ENCODE measurements around the gene KRT15.
A peak's percentile ranks its signal among the peaks of the same experiment; 100 is the strongest.

KRT15 gene

DNA sequence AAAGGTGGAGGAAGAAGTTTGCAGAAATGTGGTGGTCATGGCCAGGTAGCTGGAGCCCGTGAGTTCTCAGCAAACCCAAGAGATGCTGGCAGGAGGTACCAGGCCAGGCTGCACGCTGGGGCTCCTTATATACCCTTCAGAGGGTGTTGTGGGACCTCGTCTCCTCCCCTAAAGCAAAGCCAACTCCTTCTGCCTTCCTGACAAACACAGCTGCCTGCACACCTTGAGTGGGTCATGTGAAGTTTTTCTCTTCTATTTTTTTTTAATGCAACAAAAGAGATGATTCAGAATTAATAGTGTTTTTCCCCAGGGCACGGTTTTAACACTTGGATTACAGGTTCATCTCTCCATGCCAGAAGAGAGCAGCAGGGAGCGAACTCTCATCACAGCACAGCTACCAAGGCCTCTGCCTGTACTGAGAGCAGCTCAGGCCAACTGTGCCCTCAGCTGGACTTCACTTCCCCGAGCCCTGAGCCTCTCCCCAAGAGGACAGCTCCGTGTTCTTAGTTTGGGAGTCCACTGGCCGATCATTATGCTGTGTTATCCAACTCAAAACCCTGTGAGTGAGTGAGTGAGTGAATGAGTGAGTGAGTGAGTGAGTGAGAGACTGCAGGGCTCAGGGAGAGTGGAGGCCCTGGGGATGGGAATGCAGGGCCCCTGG lies at the start of gene KRT15:
Gene KRT15, minus strand, starts transcription at position 102 of the 661 bp plus-strand sequence. Its CDS starts 63 bp downstream, at position 39.
- Mint-ChIP-seq H3K4me3 (no peak within 1 kb of the TSS), H3K27me3 (no peaks in the 10 kb centered on the region), H3K4me1 (no peaks in the 10 kb centered on the region), H3K27ac (peak within 1 kb of the TSS; percentile 55 to 73), H3K9me3 (no peaks in the 10 kb centered on the region)
- DNase-seq (no peak), ATAC-seq (no peak)

- H3K27ac Mint-ChIP-seq = peak overlapping the region; percentile 8 to 70
- DNase-seq (no peak), ATAC-seq (no peak)
- H3K9me3 Mint-ChIP-seq = peaks cover 12 to 18% of the 10 kb centered on the region in 2 donors
- no peak overlapping the region for H3K4me3 Mint-ChIP-seq
- H3K4me1 Mint-ChIP-seq = peaks cover 12% of the 10 kb centered on the region
- peaks cover 78% of the 10 kb centered on the region for H3K27me3 Mint-ChIP-seq
Measured at GRCh38 chr17:41567317-41567716, 48.6 kb upstream of the KRT15 start.

DNA sequence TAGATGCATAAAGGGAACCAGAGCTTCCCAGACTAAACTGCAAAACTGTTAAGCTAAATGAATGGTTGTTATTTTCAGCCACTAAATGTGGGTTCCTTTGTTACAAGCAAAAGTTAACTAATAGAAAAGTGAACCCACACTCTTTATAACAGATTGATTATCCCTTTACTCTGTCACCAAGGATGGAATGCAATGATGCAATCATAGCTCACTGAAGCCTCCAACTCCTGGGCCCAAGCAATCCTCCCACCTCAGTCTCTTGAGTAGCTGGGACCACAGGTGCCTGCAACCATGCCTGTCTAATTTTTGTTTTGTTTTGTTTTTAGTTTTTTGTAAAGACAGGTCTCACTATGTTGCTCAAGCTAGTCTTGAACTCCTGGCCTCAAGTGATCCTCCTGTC lies 46.6 kb upstream of the KRT15 start:
- Mint-ChIP-seq H3K4me3 (no peak overlapping the region), H3K9me3 (peaks cover 12 to 18% of the 10 kb centered on the region in 2 donors), H3K4me1 (peaks cover 12% of the 10 kb centered on the region), H3K27ac (no peak overlapping the region), H3K27me3 (peaks cover 75% of the 10 kb centered on the region)
- ATAC-seq = no peak
- no peak for DNase-seq

DNA sequence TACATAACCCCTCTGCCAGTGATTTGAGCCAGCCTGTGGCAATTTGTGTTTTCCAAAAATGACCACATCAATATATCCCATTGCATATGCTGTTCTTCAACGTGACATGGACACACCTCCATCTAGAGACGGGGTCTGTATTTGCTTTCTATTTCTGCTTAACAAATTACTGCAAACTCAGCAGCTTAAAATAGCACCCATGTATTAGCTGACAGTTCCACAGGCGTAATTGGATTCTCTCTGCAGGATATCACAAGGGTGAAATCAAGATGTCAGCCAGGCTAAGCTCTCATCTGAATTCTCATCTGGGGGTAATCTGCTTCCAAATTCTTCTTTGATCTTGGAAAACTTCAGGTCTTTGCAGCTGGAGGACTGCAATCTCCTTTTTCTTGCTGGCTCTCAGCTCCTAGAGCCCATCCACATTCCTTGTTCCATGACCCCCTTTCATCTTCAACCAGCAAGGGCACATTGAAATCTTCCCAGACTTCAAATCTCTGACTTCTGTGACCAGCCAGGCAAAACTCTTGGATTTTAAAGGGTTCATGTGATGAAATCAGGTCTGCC lies 45.0 kb upstream of the KRT15 start:
- no peak overlapping the region for H3K27ac Mint-ChIP-seq
- peaks cover 74% of the 10 kb centered on the region for H3K27me3 Mint-ChIP-seq
- peaks cover 12% of the 10 kb centered on the region for H3K4me1 Mint-ChIP-seq
- DNase-seq = no peak
- no peak for ATAC-seq
- no peak overlapping the region for H3K4me3 Mint-ChIP-seq
- H3K9me3 Mint-ChIP-seq = peaks cover 12 to 18% of the 10 kb centered on the region in 2 donors

- no peak overlapping the region for H3K4me3 Mint-ChIP-seq
- peaks cover 89% of the 10 kb centered on the region for H3K27me3 Mint-ChIP-seq
- H3K27ac Mint-ChIP-seq = no peak overlapping the region
Measured at GRCh38 chr17:41561554-41561953, 42.9 kb upstream of the KRT15 start.

GRCh38 chr17:41559548-41559947 lies 40.9 kb upstream of the KRT15 start:
- Mint-ChIP-seq H3K27me3 (peaks cover 86% of the 10 kb centered on the region), H3K9me3 (no peaks in the 10 kb centered on the region), H3K4me1 (no peaks in the 10 kb centered on the region), H3K27ac (no peak overlapping the region), H3K4me3 (no peak overlapping the region)
- ATAC-seq = no peak
- no peak for DNase-seq

More at GRCh38 chr17:41561554-41561953, 42.9 kb upstream of the KRT15 start:
- H3K9me3 Mint-ChIP-seq = no peaks in the 10 kb centered on the region
- H3K4me1 Mint-ChIP-seq = no peaks in the 10 kb centered on the region
- ATAC-seq = no peak
- no peak for DNase-seq

DNA sequence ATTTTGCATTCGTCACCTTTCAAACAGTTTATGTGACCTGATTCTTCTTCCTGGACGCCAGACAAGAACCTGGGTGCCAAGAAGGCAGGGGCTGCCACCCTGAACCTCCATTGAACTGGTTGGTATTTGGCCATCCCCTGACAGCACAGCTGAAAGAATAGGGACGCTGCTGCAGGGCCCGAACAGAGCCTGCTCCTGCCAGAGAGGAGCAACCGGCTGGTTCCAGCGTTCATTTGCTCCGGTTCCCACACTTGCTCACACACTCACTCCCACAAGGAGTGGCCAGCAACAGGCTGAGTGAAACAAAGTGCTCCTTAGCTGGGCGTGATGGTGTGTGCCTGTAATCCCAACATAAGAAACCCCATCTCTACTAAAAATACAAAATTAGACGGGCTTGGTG lies 38.2 kb upstream of the KRT15 start:
- H3K27ac Mint-ChIP-seq = no peak overlapping the region
- no peaks in the 10 kb centered on the region for H3K9me3 Mint-ChIP-seq
- no peak for DNase-seq
- ATAC-seq = no peak
- no peaks in the 10 kb centered on the region for H3K4me1 Mint-ChIP-seq
- H3K4me3 Mint-ChIP-seq = no peak overlapping the region
- H3K27me3 Mint-ChIP-seq = peaks cover 87% of the 10 kb centered on the region

GRCh38 chr17:41556306-41556705 lies 37.6 kb upstream of the KRT15 start:
- no peaks in the 10 kb centered on the region for H3K4me1 Mint-ChIP-seq
- peaks cover 87% of the 10 kb centered on the region for H3K27me3 Mint-ChIP-seq
- H3K9me3 Mint-ChIP-seq = no peaks in the 10 kb centered on the region
- ATAC-seq = no peak
- DNase-seq = no peak
- no peak overlapping the region for H3K4me3 Mint-ChIP-seq
- peak overlapping the region in 1 of 2 donors; percentile 20 for H3K27ac Mint-ChIP-seq

DNA sequence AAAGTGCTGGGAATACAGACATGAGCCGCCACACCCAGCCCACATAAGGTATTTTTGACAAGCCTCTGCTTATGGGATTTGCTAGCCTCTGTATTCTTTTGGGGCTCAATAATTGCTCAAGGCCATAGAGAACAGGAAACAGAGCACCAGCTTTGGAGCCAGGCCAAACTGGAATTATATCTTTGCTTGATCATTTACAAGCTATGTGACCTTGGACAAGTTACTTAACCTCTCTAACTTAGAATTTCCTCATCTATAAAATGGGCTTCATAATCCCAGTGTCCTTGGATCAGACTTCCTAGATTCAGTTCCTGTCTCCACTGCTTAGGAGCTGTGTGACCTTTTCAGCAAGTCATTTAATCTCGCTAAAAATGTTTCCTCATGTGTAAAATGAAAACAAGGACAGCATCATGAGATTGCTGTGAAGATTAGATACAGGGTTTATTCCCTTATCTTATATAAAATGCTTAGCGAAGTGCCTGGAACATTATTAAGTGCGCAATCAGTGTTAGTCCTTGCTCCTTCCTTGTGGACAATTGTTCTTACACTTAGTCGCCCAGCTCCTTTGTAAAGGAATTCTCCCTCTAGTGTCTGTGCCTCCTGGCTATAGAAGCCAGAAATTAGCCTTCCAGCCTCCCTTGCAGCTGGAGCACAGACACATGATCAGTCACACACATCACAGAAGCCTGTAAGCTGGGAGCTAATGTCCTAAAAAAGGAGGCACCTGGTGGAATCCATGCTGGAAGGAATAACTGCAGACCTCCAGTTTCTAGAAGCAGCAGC lies 36.6 kb upstream of the KRT15 start:
- Mint-ChIP-seq H3K4me3 (no peak overlapping the region), H3K27ac (no peak overlapping the region), H3K4me1 (no peaks in the 10 kb centered on the region), H3K27me3 (peaks cover 80% of the 10 kb centered on the region), H3K9me3 (no peaks in the 10 kb centered on the region)
- ATAC-seq = no peak
- no peak for DNase-seq

DNA sequence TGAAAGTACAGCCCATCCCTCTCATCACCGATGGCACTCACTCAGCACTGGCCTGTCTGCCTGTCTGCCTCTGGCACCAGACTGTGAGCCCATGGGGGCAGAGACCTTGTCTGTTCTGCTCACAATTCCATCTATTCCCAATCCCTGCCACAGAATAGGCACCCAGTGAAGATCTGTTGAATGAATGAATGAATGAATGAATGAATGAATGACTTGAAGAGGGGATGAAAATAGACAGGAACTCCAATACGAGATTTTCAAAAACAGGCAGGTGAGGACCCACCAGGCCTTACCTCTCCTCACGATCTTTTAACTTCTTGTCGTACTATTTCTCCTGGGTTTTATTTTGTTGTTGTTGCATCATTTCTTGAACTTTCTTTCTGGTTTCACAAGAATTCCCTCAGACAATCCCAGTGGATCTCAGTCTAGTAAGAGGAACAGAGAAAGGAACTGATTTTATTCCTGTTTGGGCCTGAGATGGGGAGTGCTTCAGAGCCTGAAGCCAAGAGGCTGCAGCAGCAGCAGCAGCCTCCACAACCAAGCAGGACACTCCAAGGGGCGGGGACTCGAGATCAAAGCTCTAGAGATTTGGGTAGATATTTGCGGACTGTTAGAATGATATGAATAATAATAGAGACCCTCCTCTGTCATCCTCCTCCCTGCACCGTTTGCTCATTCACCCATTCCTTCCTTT lies 35.4 kb upstream of the KRT15 start:
- DNase-seq (no peak), ATAC-seq (no peak)
- Mint-ChIP-seq H3K9me3 (no peaks in the 10 kb centered on the region), H3K4me3 (no peak overlapping the region), H3K27me3 (peaks cover 69% of the 10 kb centered on the region), H3K4me1 (peaks cover 5% of the 10 kb centered on the region), H3K27ac (peak overlapping the region in 1 of 2 donors; percentile 11)

- H3K4me1 Mint-ChIP-seq = peaks cover 15% of the 10 kb centered on the region
- no peak for ATAC-seq
- no peak overlapping the region for H3K4me3 Mint-ChIP-seq
- H3K9me3 Mint-ChIP-seq = no peaks in the 10 kb centered on the region
- no peak overlapping the region for H3K27ac Mint-ChIP-seq
- no peak for DNase-seq
- peaks cover 61% of the 10 kb centered on the region for H3K27me3 Mint-ChIP-seq
Measured at GRCh38 chr17:41553176-41553575, 34.5 kb upstream of the KRT15 start.

DNA sequence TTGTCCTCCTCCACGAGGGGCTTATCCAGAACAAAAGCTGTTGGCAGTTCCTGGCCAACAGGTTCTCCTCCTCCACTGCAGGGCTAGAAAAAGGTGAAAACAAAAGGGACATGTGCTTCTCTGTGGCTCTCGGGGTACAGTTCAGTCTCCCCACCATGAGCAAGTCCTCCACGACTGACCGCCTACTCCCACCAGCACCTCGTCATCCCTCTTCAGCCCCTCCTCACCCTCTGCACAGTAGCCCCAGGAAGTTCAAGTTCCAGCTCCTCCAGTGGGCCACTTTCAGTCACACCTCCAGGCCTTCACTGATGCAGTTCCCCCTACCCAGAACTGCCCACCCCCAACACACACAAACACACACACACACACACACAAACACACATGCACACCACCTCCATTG lies 33.8 kb upstream of the KRT15 start:
- Mint-ChIP-seq H3K27ac (peak overlapping the region in 1 of 2 donors; percentile 5), H3K9me3 (peaks cover 0 to 3% of the 10 kb centered on the region in 2 donors)

GRCh38 chr17:41551365-41551764 lies 32.7 kb upstream of the KRT15 start:
- Mint-ChIP-seq H3K27ac (no peak overlapping the region), H3K4me3 (no peak overlapping the region), H3K9me3 (peaks cover 10 to 14% of the 10 kb centered on the region in 2 donors), H3K27me3 (peaks cover 54% of the 10 kb centered on the region), H3K4me1 (peaks cover 22% of the 10 kb centered on the region)
- DNase-seq (no peak), ATAC-seq (no peak)

More for the DNA sequence above, 33.8 kb upstream of the KRT15 start:
- Mint-ChIP-seq H3K27me3 (peaks cover 61% of the 10 kb centered on the region), H3K4me1 (peaks cover 22% of the 10 kb centered on the region), H3K4me3 (no peak overlapping the region)
- ATAC-seq (no peak), DNase-seq (no peak)

DNA sequence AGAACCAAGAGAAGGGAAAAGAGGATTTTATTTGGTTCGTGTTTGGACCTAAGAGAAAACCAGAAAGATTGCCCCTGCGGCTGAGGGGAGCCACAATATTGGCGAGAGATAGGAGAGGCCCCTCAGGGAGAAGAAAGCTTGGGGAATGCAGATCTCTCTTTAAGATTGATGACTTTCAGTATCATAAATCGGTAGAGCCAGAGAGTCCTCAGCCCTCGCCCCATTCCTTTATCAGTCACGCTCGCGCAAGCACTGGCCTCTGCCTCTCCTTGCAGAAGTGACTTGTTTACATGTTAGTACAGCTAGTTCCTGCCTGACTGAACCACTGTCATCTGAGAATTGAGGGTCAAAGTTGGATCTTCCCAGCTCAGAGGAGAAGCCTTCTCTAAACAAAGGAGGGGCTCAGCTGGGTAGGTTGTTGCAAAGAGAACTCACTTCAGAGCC lies 30.9 kb upstream of the KRT15 start:
- DNase-seq (no peak), ATAC-seq (no peak)
- peak overlapping the region in 1 of 2 donors; percentile 82 for H3K4me3 Mint-ChIP-seq
- H3K27me3 Mint-ChIP-seq = peaks cover 46% of the 10 kb centered on the region
- H3K9me3 Mint-ChIP-seq = peaks cover 11 to 15% of the 10 kb centered on the region in 2 donors
- H3K4me1 Mint-ChIP-seq = peaks cover 22% of the 10 kb centered on the region
- peak overlapping the region; percentile 22 to 75 for H3K27ac Mint-ChIP-seq

GRCh38 chr17:41548844-41549595 lies 30.3 kb upstream of the KRT15 start:
- DNase-seq = peak; percentile 80 to 83
- peaks cover 22% of the 10 kb centered on the region for H3K4me1 Mint-ChIP-seq
- peaks cover 11 to 15% of the 10 kb centered on the region in 2 donors for H3K9me3 Mint-ChIP-seq
- peaks cover 40% of the 10 kb centered on the region for H3K27me3 Mint-ChIP-seq
- ATAC-seq = peak; percentile 86
- H3K27ac Mint-ChIP-seq = peak overlapping the region; percentile 22 to 75
- H3K4me3 Mint-ChIP-seq = peak overlapping the region; percentile 67 to 82
